Ovary (tissue), 3 donors: ENCODE data around the gene RNPEP.

Experiments used
- CTCF ChIP-seq, 3 donors: fragments of 450-650 bp in 2 of 3; fragments of 200-600 bp in 1 of 3; IDR thresholded peaks; one replicate each; pipeline versions ENCODE4 v1.5.1 to v1.8.0; 2016 to 2022; ENCODE audit warnings: antibody characterized with exemption in 3 of 3, mild to moderate bottlenecking in 1 of 3
- POLR2A ChIP-seq: fragments of 450-650 bp; IDR thresholded peaks from one replicate; pipeline ENCODE4 v1.6.1; 2017; ENCODE audit warnings: antibody characterized with exemption, mild to moderate bottlenecking, moderate library complexity
- donor health status: DM: no; HTN: no; CAD: no.

GRCh38 chr1:202049129-202049528, 66.7 kb downstream of the RNPEP start:
- TF ChIP-seq CTCF (IDR thresholded peaks at IDR 0.05): no peak
- TF ChIP-seq POLR2A: no peak
